Transverse colon (tissue), 4 donors: Measurements from ENCODE around the gene ATP5MC3.

Source experiments
- CTCF ChIP-seq, 5 experiments: fragments of 200-600 bp in 3 of 5; fragments of 450-650 bp in 2 of 5; sonication (generic) in 3 of 5; IDR thresholded peaks; 1 replicate in 2 of 5; 2 replicates in 3 of 5; pipeline ENCODE4 v1.5.1; 2016 to 2017; ENCODE audit warnings: antibody characterized with exemption in 5 of 5, inconsistent platforms in 3 of 5, mild to moderate bottlenecking in 2 of 5, moderate library complexity in 1 of 5
- POLR2AphosphoS5 ChIP-seq, 3 donors: sonication (generic); formaldehyde crosslinking; IDR thresholded peaks; one replicate each; pipeline ENCODE4 v1.6.1; 2016; ENCODE audit warnings: antibody characterized with exemption in 3 of 3

- TF ChIP-seq POLR2AphosphoS5 (IDR thresholded peaks at IDR 0.05) (no peak), CTCF (IDR thresholded peaks at IDR 0.05) (no peak)
Observed at GRCh38 chr2:175131252-175131651, 50.3 kb downstream of the ATP5MC3 start.
